HepG2 (cell line): ENCODE results near the gene CD3D. TPM values are rescaled to one million over a fixed set of nuclear protein-coding genes. Genes with fewer than 3 reads are reported as not detected.

Experiments used
- CREB1 ChIP-seq, 2 experiments: fragments of 450-650 bp in 1 of 2; IDR thresholded peaks; 2 replicates each; pipeline ENCODE4 v1.6.1; 2016 to 2017; ENCODE audit warnings: control low read depth in 1 of 2, mild to moderate bottlenecking in 1 of 2, missing compliant biosample characterization in 1 of 2, missing genetic modification characterization in 1 of 2
- FOXP1 ChIP-seq, 2 experiments: fragments of 450-650 bp in 1 of 2; IDR thresholded peaks; 2 replicates each; pipeline ENCODE4 v1.6.1; 2017 to 2018; ENCODE audit warnings: antibody characterized with exemption in 1 of 2
- HMG20B ChIP-seq: conservative IDR thresholded peaks from 2 replicates; pipeline ENCODE4 v1.6.1; 2016; ENCODE audit warnings: missing genetic modification reagents, missing compliant biosample characterization
- LCORL ChIP-seq, 2 experiments: fragments of 450-650 bp in 1 of 2; sonication (generic) in 1 of 2; formaldehyde crosslinking in 1 of 2; IDR thresholded peaks; 2 replicates each; pipeline versions ENCODE4 v1.5.0 to v1.6.1; 2017 to 2020; ENCODE audit warnings: antibody characterized with exemption in 1 of 2, missing genetic modification reagents in 1 of 2
- NFIC ChIP-seq: IDR thresholded peaks from 2 replicates; pipeline ENCODE4 v1.6.1; 2012; ENCODE audit warnings: mild to moderate bottlenecking, low read length, inconsistent platforms
- NR2F6 ChIP-seq, 2 experiments: IDR thresholded peaks; 2 replicates each; pipeline ENCODE4 v1.6.1; 2016; ENCODE audit warnings: antibody characterized with exemption in 1 of 2, mild to moderate bottlenecking in 1 of 2
- PLRG1 ChIP-seq: fragments of 450-650 bp; conservative IDR thresholded peaks from 2 replicates; pipeline ENCODE4 v1.6.1; 2016
- TEAD3 ChIP-seq: optimal IDR thresholded peaks from 2 replicates; pipeline ENCODE3; 2016; ENCODE audit warnings: borderline replicate concordance
- ZNF264 ChIP-seq: sonication (generic); formaldehyde crosslinking; IDR thresholded peaks from 2 replicates; pipeline ENCODE4 v1.4.0; 2020; ENCODE audit warnings: missing genetic modification reagents
- ZNF468 ChIP-seq: sonication (generic); formaldehyde crosslinking; IDR thresholded peaks from 2 replicates; pipeline ENCODE4 v1.8.0; 2022; ENCODE audit warnings: mild to moderate bottlenecking, moderate library complexity, missing genetic modification reagents
- ZNF547 ChIP-seq: sonication (generic); formaldehyde crosslinking; IDR thresholded peaks from 2 replicates; pipeline ENCODE4 v1.5.1; 2020; ENCODE audit warnings: mild to moderate bottlenecking, missing genetic modification reagents
- ZNF629 ChIP-seq: sonication (generic); formaldehyde crosslinking; conservative IDR thresholded peaks from 2 replicates; pipeline ENCODE4 v1.5.0; 2020; ENCODE audit warnings: missing genetic modification reagents
- ZNF703 ChIP-seq: sonication (generic); formaldehyde crosslinking; IDR thresholded peaks from 2 replicates; pipeline ENCODE4 v1.5.1; 2020; ENCODE audit warnings: missing genetic modification reagents, mild to moderate bottlenecking, moderate library complexity, borderline replicate concordance
- polyA plus RNA-seq, 8 experiments: library from polyadenylated mRNA; depleted of rRNA in 3 of 8; stranded (reverse) in 7 of 8; unstranded in 1 of 8; fragments of >200 nt; fragmentation: Illumina TruSeq in 4 of 8; extraction: Trizol in 4 of 8; gene quantifications; 2 replicates each; pipeline versions ENCODE4 v1.2.1 to v1.2.3, GENCODE V29; 2011 to 2016; ENCODE audit warnings: low read depth in 4 of 8, missing spikeins in 1 of 8, mixed read lengths in 1 of 8; ENCODE audit not compliant: insufficient read depth in 1 of 8
- total RNA-seq, 5 experiments: library from RNA; depleted of rRNA; stranded (reverse); fragments of >200 nt; fragmentation: Illumina TruSeq; extraction: Trizol; gene quantifications; 2 replicates each; pipeline ENCODE4 v1.2.3, GENCODE V29; 2016; ENCODE audit warnings: low read depth in 1 of 5
- TF ChIP-seq, protein P1 (sequence below), 2 experiments: fragments of 450-650 bp in 1 of 2; sonication (generic) in 1 of 2; formaldehyde crosslinking in 1 of 2; IDR thresholded peaks; 2 replicates each; pipeline versions ENCODE4 v1.6.1 to v1.8.0; 2016 to 2022; ENCODE audit warnings: antibody characterized with exemption in 1 of 2, mild to moderate bottlenecking in 1 of 2, missing genetic modification reagents in 1 of 2
- TF ChIP-seq, protein P2 (sequence below): IDR thresholded peaks from 2 replicates; pipeline ENCODE4 v1.6.1; 2016; ENCODE audit warnings: mild to moderate bottlenecking
- TF ChIP-seq, protein P3 (sequence below): sonication (generic); formaldehyde crosslinking; IDR thresholded peaks from 2 replicates; pipeline ENCODE4 v1.9.0; 2022; ENCODE audit warnings: missing genetic modification reagents, mild to moderate bottlenecking, borderline replicate concordance
- TF ChIP-seq, protein P4 (sequence below): IDR thresholded peaks from 2 replicates; pipeline ENCODE4 v1.6.1; 2012; ENCODE audit warnings: inconsistent platforms

Gene CD3D
- total and polyA plus RNA-seq, 2 of the 13 experiments (the other 11 are each of a cell fraction or from before 2014, with no cell fraction given), result 0.66 to 6.6 TPM

DNA sequence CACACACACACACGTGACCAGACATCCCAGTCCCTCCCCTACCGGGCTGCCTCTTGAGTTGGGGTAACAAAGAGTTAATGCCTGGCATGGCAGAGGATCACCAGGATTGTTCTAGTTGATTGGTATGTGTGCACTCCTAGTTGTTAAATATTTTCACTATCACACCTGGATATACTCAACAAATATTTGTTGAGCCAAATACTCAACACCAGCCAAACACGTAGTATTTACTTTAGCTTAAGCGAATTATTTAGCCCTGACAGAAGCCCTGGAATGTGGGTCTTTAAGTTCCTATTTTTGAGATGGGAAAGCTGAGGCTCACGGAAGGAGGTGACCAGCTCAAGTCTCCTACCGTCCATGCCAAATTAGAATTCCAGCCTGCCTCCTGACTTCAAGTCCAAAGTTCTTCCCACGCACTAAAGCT, 27.5 kb downstream of the CD3D start (continued):
- TF ChIP-seq, protein P1, sequence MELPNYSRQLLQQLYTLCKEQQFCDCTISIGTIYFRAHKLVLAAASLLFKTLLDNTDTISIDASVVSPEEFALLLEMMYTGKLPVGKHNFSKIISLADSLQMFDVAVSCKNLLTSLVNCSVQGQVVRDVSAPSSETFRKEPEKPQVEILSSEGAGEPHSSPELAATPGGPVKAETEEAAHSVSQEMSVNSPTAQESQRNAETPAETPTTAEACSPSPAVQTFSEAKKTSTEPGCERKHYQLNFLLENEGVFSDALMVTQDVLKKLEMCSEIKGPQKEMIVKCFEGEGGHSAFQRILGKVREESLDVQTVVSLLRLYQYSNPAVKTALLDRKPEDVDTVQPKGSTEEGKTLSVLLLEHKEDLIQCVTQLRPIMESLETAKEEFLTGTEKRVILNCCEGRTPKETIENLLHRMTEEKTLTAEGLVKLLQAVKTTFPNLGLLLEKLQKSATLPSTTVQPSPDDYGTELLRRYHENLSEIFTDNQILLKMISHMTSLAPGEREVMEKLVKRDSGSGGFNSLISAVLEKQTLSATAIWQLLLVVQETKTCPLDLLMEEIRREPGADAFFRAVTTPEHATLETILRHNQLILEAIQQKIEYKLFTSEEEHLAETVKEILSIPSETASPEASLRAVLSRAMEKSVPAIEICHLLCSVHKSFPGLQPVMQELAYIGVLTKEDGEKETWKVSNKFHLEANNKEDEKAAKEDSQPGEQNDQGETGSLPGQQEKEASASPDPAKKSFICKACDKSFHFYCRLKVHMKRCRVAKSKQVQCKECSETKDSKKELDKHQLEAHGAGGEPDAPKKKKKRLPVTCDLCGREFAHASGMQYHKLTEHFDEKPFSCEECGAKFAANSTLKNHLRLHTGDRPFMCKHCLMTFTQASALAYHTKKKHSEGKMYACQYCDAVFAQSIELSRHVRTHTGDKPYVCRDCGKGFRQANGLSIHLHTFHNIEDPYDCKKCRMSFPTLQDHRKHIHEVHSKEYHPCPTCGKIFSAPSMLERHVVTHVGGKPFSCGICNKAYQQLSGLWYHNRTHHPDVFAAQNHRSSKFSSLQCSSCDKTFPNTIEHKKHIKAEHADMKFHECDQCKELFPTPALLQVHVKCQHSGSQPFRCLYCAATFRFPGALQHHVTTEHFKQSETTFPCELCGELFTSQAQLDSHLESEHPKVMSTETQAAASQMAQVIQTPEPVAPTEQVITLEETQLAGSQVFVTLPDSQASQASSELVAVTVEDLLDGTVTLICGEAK (IDR thresholded peaks at IDR 0.05), result no peak
- TF ChIP-seq, protein P1 (CRISPR knock-in tag; IDR thresholded peaks at IDR 0.05), result no peak
- TF ChIP-seq ZNF703, result peak; percentile 46; the same call in 1 of the 2 replicates
- no peak for TF ChIP-seq ZNF468 (CRISPR knock-in tag)
- TF ChIP-seq ZNF547 (CRISPR knock-in tag), result 0 out of 2 replicates have a peak, but pooled peaks have one; percentile 42
- TF ChIP-seq, protein P2, sequence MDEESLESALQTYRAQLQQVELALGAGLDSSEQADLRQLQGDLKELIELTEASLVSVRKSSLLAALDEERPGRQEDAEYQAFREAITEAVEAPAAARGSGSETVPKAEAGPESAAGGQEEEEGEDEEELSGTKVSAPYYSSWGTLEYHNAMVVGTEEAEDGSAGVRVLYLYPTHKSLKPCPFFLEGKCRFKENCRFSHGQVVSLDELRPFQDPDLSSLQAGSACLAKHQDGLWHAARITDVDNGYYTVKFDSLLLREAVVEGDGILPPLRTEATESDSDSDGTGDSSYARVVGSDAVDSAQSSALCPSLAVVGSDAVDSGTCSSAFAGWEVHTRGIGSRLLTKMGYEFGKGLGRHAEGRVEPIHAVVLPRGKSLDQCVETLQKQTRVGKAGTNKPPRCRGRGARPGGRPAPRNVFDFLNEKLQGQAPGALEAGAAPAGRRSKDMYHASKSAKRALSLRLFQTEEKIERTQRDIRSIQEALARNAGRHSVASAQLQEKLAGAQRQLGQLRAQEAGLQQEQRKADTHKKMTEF (CRISPR knock-in tag), result no peak
- TF ChIP-seq ZNF629, result peak; percentile 72
- no peak for TF ChIP-seq FOXP1 (IDR thresholded peaks at IDR 0.05)
- peak; percentile 42; the same call in 1 of the 2 replicates for TF ChIP-seq FOXP1 (CRISPR knock-in tag; IDR thresholded peaks at IDR 0.05)
- 0 out of 2 replicates have a peak, but pooled peaks have one; percentile 41 for TF ChIP-seq HMG20B (CRISPR knock-in tag)
- TF ChIP-seq PLRG1, result no peak
- TF ChIP-seq, protein P3, sequence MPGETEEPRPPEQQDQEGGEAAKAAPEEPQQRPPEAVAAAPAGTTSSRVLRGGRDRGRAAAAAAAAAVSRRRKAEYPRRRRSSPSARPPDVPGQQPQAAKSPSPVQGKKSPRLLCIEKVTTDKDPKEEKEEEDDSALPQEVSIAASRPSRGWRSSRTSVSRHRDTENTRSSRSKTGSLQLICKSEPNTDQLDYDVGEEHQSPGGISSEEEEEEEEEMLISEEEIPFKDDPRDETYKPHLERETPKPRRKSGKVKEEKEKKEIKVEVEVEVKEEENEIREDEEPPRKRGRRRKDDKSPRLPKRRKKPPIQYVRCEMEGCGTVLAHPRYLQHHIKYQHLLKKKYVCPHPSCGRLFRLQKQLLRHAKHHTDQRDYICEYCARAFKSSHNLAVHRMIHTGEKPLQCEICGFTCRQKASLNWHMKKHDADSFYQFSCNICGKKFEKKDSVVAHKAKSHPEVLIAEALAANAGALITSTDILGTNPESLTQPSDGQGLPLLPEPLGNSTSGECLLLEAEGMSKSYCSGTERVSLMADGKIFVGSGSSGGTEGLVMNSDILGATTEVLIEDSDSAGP (CRISPR knock-in tag), result no peak
- peak; percentile 86 for TF ChIP-seq NFIC
- no peak for TF ChIP-seq CREB1 (IDR thresholded peaks at IDR 0.05)
- TF ChIP-seq CREB1 (CRISPR knock-in tag; IDR thresholded peaks at IDR 0.05), result peak; percentile 34; the same call in 1 of the 2 replicates
- no peak for TF ChIP-seq ZNF264 (CRISPR knock-in tag)
- TF ChIP-seq LCORL (IDR thresholded peaks at IDR 0.05), result no peak
- TF ChIP-seq LCORL (CRISPR knock-in tag; IDR thresholded peaks at IDR 0.05), result peak; percentile 32; the same call in 1 of the 2 replicates
- TF ChIP-seq, protein P4, sequence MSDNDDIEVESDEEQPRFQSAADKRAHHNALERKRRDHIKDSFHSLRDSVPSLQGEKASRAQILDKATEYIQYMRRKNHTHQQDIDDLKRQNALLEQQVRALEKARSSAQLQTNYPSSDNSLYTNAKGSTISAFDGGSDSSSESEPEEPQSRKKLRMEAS, result peak; percentile 41; the same call in 1 of the 2 replicates
- peak; percentile 41; the same call in 1 of the 2 replicates for TF ChIP-seq NR2F6 (IDR thresholded peaks at IDR 0.05)
- no peak for TF ChIP-seq NR2F6 (CRISPR knock-in tag; IDR thresholded peaks at IDR 0.05)
- peak; percentile 81 for TF ChIP-seq TEAD3 (CRISPR knock-in tag)
